ENCODE measurements around the gene LPP. TPM values are rescaled to one million over a fixed set of nuclear protein-coding genes. Genes with fewer than 3 reads are reported as not detected.

LPP gene
- total RNA-seq, 1 donor from 2014 or later, result 79.6 TPM

DNA sequence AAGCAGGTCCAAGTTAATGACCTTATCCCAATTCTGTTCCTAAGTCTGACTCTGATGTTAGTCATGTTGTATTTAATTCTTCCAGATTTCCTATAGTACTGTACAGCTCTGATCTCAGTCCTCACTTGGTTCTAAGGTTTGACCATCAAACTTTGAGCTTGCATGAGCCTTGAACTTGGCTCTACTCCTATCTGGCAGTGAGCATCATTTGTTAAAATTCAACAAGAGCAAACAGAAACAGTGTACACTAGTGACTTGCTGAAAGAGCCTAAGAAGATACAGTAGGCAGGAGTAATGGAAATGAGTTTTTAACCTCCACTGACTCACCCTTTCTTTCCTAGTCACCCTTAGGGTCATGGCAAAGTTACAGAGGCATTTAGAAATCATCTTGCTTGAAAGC lies 566.7 kb downstream of the LPP start:
- intact Hi-C loops (cut with micrococcal nuclease), result no loop called here

DNA sequence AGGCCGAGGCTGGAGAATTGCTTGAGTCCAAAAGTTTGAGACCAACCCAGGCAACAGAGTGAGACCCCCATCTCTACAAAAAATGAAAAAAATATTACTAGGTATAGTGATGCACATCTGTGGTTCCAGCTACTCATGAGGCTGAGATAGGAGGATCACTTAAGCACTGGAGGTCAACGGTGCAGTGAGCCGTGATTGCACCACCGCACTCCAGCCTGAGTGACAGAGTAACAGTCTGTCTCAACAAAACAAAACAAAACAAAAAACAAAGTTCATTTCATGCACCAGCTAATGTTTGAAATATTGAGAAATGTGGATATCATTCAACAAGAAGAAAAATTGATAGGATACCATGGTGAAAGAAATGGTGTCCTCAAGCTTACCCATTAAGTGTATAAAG lies 567.4 kb downstream of the LPP start:
- intact Hi-C loops (cut with micrococcal nuclease), result no loop called here

DNA sequence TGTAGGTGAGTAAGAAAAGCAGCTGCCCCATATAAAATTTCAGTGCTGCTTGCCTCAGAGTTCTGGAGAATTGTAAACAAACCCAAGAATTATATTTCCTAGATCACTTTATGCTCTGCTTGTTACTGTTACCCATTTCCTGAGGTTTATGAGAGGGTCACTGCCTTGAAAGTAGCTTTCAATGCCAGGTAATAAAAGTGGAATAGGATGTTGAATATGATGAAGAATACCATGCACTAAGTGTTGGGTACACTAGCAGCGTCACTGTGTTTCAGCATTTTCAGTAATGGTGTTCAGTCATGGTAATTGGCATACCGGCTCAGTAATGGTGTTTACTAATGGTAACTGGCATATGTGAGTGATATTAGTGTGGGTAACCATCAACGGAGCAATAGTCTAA lies 568.0 kb downstream of the LPP start:
- intact Hi-C loops (cut with micrococcal nuclease), result no loop called here

DNA sequence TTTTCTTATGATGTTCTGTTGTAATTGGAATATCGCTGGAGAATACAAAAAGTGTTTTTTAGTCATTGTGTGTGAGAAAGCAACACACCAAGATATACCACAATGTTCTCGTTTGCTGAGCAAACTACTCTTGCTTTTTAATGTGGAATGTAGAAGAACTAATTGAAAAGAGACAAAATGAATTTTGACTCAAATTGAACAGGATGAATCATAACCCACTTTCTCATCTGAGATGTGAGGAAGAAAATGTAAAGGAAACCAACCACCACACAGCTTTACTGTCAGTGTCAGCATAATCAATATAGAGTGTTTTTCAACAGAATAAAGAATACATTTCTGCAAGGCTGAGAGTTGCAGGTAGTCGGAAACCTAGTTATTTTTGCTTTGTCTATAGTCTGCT lies 569.0 kb downstream of the LPP start:
- intact Hi-C loops (cut with micrococcal nuclease), result no loop called here

DNA sequence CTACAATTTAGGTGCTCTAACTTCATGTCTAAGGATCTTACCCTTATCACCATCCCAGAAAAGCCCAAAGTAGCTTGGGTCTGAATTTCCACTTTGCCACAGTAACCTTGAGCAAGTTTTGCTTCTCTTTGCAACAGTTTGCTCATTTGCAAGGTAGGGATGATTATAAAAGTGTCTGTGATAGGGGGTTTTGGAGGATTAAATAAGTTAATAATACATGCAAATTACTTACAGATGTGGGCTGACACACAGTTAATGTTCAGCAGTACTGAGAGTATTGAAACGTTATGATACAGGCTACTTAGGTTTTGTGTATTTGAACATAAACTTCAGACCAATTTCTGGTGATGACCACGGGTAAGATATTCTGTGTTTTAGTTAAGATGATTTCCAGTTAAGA lies 573.1 kb downstream of the LPP start:
- intact Hi-C loops (cut with micrococcal nuclease), result no loop called here

DNA sequence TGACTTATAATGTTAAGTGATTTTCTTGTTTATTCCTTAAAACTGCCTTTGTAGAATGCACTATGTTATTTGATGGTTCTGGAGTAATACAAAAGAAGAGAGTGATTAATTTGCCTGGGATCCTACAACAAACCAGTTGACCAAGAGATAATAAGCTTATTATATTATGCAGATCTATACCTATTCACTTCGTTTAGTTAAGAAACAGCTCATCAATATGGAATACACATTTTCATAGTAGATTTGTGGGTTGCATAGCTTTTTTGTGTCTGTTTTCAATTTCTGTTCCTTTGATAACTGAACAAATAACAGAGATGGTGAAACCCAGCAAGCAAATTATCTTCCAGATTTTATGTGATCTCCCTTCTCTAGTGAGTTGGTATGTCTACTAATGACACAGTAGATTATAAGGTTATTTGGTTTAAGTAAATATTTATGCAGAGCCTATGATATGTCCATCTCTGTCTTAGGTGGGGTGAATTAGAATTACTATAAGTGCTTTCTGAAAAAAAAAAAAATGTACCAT lies 574.5 kb downstream of the LPP start:
- intact Hi-C loops (cut with micrococcal nuclease), result no loop called here

DNA sequence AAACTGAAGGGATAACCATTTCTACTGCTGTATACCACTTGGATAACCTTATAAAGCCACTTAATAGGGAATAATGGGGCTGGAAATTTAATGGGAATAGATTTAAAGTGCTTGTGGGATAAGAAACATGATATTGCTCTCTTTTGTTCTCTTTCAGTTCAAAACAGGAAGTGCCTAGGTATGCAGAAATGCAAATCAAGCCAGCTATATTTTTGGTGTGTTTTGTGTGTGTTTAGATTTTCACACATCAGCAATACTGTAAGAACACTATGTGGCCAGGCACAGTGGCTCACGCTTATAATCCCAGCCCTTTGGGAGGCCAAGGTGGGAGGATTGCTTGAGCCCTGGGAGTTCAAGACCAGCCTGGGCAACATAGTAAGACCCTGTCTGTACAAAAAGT lies 575.5 kb downstream of the LPP start:
- intact Hi-C loops (cut with micrococcal nuclease), result no loop called here

DNA sequence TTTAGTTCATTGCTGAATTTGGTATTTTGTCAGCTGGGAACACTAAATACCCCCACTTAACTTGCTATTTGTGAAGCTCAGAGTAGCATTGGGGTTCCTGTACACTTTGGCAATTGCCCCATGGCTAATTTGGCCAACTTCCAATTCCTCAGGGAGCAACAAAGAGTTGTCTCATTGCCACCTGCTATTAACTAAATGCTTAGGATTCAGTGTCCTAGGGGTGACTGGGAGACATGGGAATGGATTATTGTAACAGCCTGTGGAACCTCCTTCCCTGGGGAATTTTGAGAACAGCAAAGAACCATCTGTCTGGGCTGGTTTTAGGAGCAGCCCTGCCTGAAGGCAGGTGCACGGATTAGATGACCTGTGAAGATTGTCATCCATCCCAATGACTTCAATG lies 580.4 kb downstream of the LPP start:
- intact Hi-C loops (cut with micrococcal nuclease), result no loop called here

DNA sequence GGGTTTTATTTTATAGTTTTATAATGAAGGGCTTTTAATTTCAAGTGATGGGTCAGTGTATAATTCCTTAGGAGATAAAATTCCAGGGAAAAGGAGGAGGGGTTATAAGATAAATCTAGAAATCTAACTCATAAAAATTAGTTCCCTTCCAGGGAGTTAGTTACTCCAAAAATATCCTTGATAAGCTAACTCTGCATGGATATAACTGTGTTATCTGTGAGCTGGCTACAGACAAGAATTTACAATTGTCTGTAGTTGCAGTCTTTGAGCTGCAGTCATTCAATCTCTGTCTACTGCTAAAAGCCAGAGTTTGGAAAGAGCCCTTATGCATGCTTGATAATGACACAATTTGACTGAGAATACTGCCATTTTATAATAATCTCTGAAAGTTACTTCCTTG lies 585.6 kb downstream of the LPP start:
- intact Hi-C loops (cut with micrococcal nuclease), result no loop called here

DNA sequence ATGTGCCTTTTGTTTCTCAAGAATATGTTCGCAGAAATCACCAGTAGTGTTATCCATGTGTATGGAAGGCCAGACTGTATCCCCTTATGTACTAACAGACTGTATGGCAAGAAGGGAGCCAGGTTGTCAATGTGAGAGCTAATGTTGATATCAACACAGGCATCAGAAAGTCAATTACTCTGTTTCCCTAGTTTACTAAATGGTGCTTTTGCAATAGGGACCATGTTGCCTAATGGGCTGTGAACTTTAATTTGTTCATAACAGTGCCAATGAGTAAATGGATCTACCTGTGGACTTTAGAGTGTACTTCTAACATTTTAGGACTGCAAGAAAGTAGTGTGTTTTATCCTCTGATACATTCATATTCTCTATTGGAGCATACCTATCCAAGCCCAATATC lies 586.1 kb downstream of the LPP start:
- intact Hi-C loops (cut with micrococcal nuclease), result loop anchor here (10.0 kb wide), 1 partner anchor 305 kb away; no protein-coding TSS in a partner anchor

DNA sequence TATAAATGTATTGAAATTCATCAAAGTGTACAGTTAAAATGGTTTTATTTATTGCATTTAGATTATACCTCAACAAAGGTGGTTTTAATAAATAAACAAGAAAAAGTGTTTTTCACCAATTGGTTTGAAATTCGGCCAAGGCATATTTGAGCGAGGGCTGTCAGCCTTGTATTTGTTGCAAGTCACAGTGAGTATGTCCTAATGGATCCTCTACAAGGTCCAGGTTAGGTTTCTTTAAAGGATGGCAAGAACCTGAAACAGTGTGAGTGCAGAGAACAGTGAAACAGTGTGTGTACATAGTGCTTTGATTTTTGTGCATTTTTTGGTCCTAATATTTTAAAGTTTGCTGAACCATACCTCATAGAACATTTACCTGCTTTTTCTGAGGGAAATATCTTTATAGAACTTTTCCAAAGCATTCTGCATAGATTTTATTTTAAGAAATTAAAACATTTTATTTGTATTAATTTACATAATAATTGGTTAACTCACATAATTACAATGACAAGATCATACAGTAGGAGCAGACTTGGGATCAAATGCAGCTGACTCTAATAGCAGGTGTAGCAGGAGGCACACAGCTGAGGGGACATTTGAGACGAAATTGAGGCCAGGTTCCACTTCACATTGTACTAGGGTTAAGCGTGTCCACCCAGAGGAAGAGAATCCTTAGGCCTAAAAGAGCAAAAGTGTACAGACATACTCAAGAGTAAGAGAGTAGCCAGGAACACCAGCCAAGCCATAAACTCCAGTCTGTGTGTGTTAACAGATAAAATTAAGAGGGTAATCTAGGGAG lies 589.0 kb downstream of the LPP start:
- intact Hi-C loops (cut with micrococcal nuclease), result loop anchor here (10.0 kb wide), 1 partner anchor 308 kb away; no protein-coding TSS in a partner anchor

DNA sequence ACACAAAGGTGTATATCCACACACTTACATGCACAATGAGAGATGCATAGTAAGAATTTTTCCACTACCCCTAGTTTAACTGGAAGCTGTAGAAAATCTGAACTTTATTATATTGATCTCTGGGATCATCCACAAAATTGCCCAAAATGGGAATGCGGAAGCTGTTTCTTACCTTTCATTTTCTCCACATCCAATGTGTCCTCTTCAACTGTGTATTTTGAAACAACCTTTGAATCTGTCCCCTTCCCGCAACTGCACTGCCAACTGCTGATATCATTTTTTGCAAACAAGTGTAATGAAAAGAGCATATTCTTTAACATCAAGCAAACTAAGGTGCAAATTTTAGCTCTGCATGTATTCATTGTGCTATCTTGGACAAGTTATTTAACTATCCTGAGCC lies 590.2 kb downstream of the LPP start:
- intact Hi-C loops (cut with micrococcal nuclease), result loop anchor here (10.0 kb wide), 1 partner anchor 309 kb away; no protein-coding TSS in a partner anchor

DNA sequence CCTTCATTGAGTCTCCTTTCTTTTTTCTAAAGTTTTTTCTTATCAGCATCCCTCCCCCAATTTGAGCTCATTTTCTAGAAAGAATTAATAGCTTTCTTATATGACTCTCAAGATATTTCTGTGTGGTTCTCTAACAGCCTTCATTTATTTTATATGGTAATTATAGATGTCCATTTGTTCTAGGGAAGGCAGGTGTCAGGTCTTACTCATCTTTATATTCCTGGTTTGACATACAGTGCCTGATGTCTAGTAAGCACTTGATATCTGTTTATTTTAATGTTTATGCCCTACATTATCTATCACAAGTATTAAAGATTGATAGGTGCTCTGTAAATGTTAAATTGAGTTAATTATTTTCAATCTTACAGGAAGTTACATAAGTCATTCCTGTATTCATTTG lies 591.1 kb downstream of the LPP start:
- intact Hi-C loops (cut with micrococcal nuclease), result loop anchor here (10.0 kb wide), 1 partner anchor 310 kb away; no protein-coding TSS in a partner anchor

DNA sequence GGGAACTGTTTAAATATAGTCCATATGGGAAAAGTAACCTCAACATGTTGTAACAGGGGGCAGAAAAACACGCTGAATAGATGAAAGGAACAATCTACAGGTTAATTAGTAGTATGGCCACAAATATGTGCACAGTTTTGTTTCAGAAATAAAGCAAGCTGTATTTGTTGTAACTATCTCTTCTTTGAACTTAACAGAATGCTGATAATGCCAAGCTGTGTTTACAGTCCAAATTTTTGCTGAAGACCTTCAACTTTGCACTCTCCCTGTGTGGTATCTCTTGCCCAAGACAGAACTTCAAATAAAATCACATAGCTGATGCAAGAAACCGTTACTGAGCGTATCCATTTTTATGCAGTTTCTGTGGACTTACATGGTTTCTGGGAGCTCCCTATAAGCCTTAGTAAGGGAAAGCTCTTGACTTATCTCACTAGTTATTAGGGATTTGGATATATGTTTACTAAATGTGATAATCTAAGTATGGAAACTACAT lies 592.4 kb downstream of the LPP start:
- intact Hi-C loops (cut with micrococcal nuclease), result loop anchor here (10.0 kb wide), 1 partner anchor 312 kb away; no protein-coding TSS in a partner anchor

DNA sequence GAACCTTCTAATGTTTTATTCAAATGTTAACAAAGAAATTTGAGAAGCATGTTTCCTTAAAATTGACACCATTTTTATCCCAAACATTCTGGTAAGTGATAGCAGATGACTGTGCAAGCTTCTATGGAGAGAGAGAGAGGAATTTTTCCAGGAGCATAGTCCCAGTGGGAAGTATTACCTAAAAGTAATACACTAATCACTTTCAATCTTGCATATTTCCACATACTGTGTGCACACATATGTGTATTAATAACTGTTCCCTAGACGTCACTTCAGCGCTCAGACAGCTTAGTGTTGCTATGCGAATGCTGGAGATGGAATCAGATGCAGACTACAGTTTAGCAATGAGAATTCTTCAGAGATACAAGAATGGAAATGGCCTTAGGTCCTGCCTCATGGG lies 593.5 kb downstream of the LPP start:
- intact Hi-C loops (cut with micrococcal nuclease), result loop anchor here (10.0 kb wide), 1 partner anchor 313 kb away; no protein-coding TSS in a partner anchor

DNA sequence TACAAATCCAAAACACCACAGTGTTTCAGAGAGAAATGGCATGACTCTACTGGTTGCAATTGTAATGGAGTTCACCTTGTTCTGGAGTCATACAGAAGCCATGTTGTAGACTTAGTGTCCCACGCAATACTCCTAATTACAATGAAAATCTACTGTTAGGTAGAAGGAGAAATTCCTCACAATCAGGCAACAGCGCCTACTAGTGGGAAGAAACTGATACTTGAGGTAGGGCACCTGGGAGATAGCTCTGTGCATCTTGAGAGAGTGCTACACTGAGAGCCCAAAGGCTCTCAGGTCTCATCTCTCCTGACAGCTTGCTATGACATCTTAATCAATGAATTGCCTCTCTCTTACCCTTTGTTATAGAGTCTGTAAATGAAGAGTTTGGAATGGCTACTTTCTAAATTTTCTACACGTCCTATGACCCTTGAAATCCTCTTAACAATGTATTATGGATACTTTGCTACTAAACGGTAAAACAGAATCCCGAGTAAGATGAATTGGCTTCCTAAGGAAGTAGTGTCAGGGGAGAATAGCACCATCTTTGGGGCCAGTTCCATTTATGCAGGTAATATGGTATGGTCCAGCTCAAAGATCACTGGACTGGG lies 595.2 kb downstream of the LPP start:
- intact Hi-C loops (cut with micrococcal nuclease), result loop anchor here (1.0 to 10.0 kb wide), 3 partner anchors 206 to 1011 kb away; no protein-coding TSS in a partner anchor

DNA sequence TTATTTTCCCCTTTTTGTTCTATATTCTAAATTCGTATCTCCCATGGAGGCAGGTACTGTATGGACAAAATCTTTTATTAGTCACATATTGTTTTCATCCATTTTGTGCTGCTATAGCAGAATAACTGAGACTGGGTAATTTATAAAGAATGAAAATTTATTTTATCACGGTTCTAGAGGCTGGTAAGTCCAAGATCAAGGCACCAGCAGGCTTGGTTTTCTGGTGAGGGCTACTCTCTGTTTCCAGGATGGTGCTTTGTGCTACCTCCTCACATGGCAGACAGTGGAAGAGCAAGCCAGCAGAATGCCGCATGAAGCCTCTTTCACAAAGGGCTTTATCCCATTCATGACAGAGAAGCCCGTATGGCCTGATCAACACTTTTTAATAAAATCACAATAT lies 595.9 kb downstream of the LPP start:
- intact Hi-C loops (cut with micrococcal nuclease), result loop anchor here (1.0 to 10.0 kb wide), 4 partner anchors 205 to 1012 kb away; no protein-coding TSS in a partner anchor

DNA sequence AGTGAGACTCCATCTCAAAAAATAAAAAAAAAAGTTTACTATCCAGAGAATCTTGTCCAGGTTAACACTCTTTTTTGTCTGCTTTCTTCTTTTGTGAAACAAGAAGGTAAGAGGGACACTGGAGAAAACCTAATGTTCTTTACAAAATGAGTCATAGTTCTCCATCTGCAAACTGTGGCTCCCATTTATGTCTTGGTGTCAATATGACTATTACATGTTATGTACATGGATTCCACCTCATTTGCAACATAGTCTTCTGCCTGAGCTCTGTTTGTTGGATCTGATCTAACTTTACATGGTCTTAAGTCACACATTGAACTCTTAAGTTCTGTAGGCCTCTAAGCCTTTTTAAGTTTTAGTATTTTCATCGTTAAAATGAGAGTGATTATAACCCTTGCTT lies 596.7 kb downstream of the LPP start:
- intact Hi-C loops (cut with micrococcal nuclease), result loop anchor here (10.0 kb wide), 1 partner anchor 394 kb away; no protein-coding TSS in a partner anchor

DNA sequence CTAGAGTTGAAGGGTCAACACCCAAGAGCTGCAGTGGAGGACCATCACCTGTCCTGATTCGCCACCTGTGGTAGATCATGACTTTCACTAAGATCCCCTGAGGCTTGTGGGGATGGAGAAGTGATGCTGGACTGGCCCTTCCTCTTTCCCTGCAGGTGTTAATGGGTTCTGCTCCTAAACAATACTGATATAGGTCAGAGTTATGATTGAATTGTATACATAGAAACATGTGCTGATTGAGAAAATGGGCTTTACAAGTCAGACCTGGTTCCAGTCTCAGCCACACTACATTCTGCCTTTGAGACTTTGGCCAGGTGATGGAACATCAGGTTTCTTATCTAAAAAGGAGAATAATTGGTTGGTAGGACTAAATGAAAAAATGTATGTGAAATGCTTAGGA lies 598.9 kb downstream of the LPP start:
- intact Hi-C loops (cut with micrococcal nuclease), result loop anchor here (10.0 kb wide), 1 partner anchor 392 kb away; no protein-coding TSS in a partner anchor

DNA sequence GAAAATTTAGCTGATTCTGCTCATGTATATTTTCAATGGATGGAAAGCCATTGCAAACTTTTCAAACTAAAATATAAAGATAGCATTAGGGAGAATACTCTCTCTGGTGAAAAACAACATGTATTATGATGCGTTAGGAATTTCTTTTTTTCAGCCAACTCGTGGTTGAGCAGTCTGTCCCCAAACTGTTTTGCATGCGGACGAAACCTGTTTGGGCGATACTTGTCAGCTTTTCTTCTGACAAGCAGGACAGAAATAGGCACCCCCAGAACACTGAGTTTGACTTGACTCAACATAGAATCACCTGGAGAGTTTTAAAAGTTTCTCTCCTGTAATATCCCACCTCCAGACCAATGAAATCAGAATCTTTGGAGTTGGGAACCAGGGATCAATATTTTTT lies 600.3 kb downstream of the LPP start:
- intact Hi-C loops (cut with micrococcal nuclease), result loop anchor here (10.0 kb wide), 1 partner anchor 391 kb away; no protein-coding TSS in a partner anchor

DNA sequence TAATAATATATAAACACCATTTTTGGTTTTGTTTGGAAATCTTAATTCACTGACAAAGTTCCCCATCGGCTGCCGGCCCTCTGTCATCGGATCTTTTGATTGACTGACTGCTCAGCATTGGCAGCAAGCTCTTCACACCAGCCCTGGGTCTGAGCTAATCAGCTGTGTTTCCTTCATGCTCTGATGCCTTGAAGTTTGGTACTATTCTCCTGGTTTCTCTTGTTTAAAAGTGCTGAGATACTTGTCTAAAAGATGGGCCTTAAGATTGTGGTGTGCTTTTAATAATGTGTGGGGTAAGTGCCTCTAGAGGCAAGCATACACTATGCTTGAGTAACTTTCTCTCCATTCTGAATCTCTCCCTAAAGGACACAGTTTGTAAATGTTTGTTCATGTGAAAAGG lies 602.3 kb downstream of the LPP start:
- intact Hi-C loops (cut with micrococcal nuclease), result loop anchor here (10.0 kb wide), 1 partner anchor 389 kb away; no protein-coding TSS in a partner anchor

Measured in T-helper 2 cell treated with Interferon-gamma antibody and Interleukin-4, amounts not matched to agents 100 ng/mL and 5 ng/mL, for 36 hours (primary cell).